GM12801 (cell line): ENCODE data around the gene CELSR1.

ENCODE experiments used
- CTCF ChIP-seq: IDR thresholded peaks from one replicate; pipeline ENCODE4 v1.5.1; 2011; ENCODE audit warnings: control low read depth; ENCODE audit not compliant: insufficient read length; ENCODE audit errors: extremely low read depth

Gene CELSR1

GRCh38 chr22:46339956-46340355 lies 197.5 kb downstream of the CELSR1 start:
- no peak for TF ChIP-seq CTCF

GRCh38 chr22:46338636-46339035 lies 198.8 kb downstream of the CELSR1 start:
- no peak for TF ChIP-seq CTCF

- TF ChIP-seq CTCF: no peak
Observed at GRCh38 chr22:46337870-46338269, 199.6 kb downstream of the CELSR1 start.

GRCh38 chr22:46336119-46337078 lies 201.0 kb downstream of the CELSR1 start:
- no peak for TF ChIP-seq CTCF

- no peak for TF ChIP-seq CTCF
Observed at GRCh38 chr22:46335201-46336118, 202.0 kb downstream of the CELSR1 start, which contains the start of gene TRMU. Gene TRMU, plus strand, starts transcription at chr22:46335714. Its CDS starts 51 bp downstream, at chr22:46335765.

- no peak for TF ChIP-seq CTCF
Observed at GRCh38 chr22:46331496-46331895, 205.9 kb downstream of the CELSR1 start.

- TF ChIP-seq CTCF: no peak
Observed at GRCh38 chr22:46330426-46330825, 207.0 kb downstream of the CELSR1 start.
